Caco-2 (cell line): ENCODE data around the gene INPP5D. TPM values are rescaled to one million over a fixed set of nuclear protein-coding genes. Genes with fewer than 3 reads are reported as not detected.

Experiments
- BruUV-seq: library from RNA; stranded (reverse); fragments of 400-500 nt; replicated peaks from 2 replicates; lab custom pipeline; 2021; lab: Mats Ljungman, UMichigan
- CTCF ChIA-PET: fragments of 300-600 bp; sonication (Branson Sonifier 250); formaldehyde crosslinking; loops from one replicate; lab custom pipeline; 2022; ENCODE audit warnings: antibody characterized with exemption; lab: Charles Lee
- POLR2A ChIA-PET: fragments of 300-600 bp; sonication (Branson Sonifier 250); formaldehyde crosslinking; loops from one replicate; lab custom pipeline; 2022; ENCODE audit warnings: antibody characterized with exemption; lab: Charles Lee
- DNase-seq, 2 experiments: peaks; one replicate each; pipeline versions ENCODE4 v3.0.0 to v3.0.0-alpha.2; 2020 to 2022
- H3K27me3 ChIP-seq: replicated peaks from 2 replicates; pipeline ENCODE4 v1.6.0; 2011; ENCODE audit warnings: low read length; ENCODE audit not compliant: control insufficient read depth, insufficient read depth
- H3K36me3 ChIP-seq: 2 replicates; pipeline ENCODE4 v1.5.1; 2011; ENCODE audit warnings: low read length; ENCODE audit not compliant: control insufficient read depth, insufficient read depth
- H3K4me1 ChIP-seq: fragments of 250-450 bp; sonication (Bioruptor Pico); 2 replicates; pipeline ENCODE4 v1.5.1; 2020; ENCODE audit warnings: mild to moderate bottlenecking
- H3K4me3 ChIP-seq: 2 replicates; pipeline ENCODE4 v1.5.1; 2011; ENCODE audit warnings: low read depth, mild to moderate bottlenecking, control low read depth, low read length
- H3K9me3 ChIP-seq: fragments of 250-450 bp; sonication (Bioruptor Pico); 2 replicates; pipeline ENCODE4 v1.5.1; 2020; ENCODE audit warnings: mild to moderate bottlenecking, moderate library complexity
- H3K27ac Mint-ChIP-seq: one replicate; pipeline ENCODE4 v1.8.0; 2022; ENCODE audit warnings: mixed read lengths; ENCODE audit not compliant: unreplicated experiment
- H3K27me3 Mint-ChIP-seq: one replicate; pipeline ENCODE4 v1.8.0; 2022; ENCODE audit warnings: mixed read lengths; ENCODE audit not compliant: insufficient read depth, unreplicated experiment
- H3K36me3 Mint-ChIP-seq: one replicate; pipeline ENCODE4 v1.8.0; 2022; ENCODE audit warnings: mild to moderate bottlenecking, mixed read lengths; ENCODE audit not compliant: insufficient read depth, unreplicated experiment
- H3K4me1 Mint-ChIP-seq: one replicate; pipeline ENCODE4 v1.8.0; 2022; ENCODE audit warnings: low read depth, mixed read lengths; ENCODE audit not compliant: unreplicated experiment
- H3K4me3 Mint-ChIP-seq: one replicate; pipeline ENCODE4 v1.8.0; 2022; ENCODE audit warnings: mild to moderate bottlenecking, moderate library complexity, mixed read lengths; ENCODE audit not compliant: unreplicated experiment
- H3K9me3 Mint-ChIP-seq: one replicate; pipeline ENCODE4 v1.8.0; 2022; ENCODE audit warnings: mixed read lengths; ENCODE audit not compliant: unreplicated experiment
- intact Hi-C: fragments of 100-400 bp; cut with micrococcal nuclease; formaldehyde crosslinking; loops from one replicate; pipeline ENCODE4 v1.10.0; 2022; ENCODE audit not compliant: unreplicated experiment
- total RNA-seq: library from RNA; stranded (reverse); gene quantifications from 2 replicates; pipeline ENCODE4 v1.2.3, GENCODE V29; 2022
- TF ChIP-seq, protein P1 (sequence below), 2 experiments: fragments of 200-600 bp in 1 of 2; IDR thresholded peaks; 1 replicate in 1 of 2; 2 replicates in 1 of 2; pipeline versions ENCODE4 v1.5.1 to v1.8.0; 2011 to 2022; ENCODE audit warnings: antibody characterized with exemption in 1 of 2, control low read depth in 1 of 2, inconsistent platforms in 1 of 2, low read depth in 1 of 2, low read length in 1 of 2, mild to moderate bottlenecking in 1 of 2, moderate library complexity in 1 of 2; ENCODE audit not compliant: insufficient read depth in 1 of 2, severe bottlenecking in 1 of 2, unreplicated experiment in 1 of 2

INPP5D gene
- total RNA-seq, 1 experiment from 2014 or later = not detected

DNA sequence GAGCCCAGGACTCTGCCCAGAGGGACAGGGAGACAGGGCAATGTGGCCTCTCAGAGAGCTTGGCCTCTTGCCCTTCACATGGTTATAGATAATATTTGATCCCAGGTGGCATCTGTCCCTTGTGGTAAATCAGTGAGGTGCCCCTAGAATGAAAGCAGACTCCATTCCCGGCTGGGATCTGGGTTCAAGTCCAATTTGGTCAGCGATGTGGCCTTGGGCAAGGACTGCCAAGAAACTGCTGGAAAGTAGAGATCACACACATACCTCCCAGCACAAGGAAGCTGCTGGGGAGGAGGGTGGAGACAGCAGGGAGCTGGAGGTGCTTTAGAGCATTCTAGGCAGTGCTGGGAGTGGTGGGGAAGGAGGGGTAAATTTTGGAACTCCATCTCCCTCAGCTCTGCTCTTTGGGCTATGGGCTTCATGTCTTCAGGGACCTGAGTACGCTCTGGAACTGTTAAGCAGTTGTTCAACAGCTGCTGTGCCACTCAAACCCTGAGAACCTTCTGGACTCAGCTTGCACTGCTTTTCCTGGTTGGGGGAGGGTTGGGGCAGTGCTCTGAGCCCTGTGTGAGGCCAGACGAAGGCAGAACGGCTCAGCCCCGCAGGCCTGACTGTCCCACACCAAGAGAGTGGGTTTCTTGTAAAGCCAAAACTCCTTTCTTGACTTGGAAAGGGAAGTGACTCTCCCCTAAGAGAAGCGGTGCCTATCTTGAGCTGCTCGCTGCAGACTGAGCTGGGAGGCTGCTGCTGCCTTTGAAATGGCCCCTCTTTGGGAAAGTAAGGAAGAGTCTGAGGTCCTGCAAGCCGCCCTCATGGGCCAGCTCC is 23.0 kb downstream of the INPP5D start:
- CTCF ChIA-PET = no interaction called here
- Mint-ChIP-seq H3K27ac (no peak overlapping the region), H3K9me3 (no peaks in the 10 kb centered on the region), H3K27me3 (peaks cover 7% of the 10 kb centered on the region), H3K4me1 (no peaks in the 10 kb centered on the region), H3K36me3 (no peaks in the 10 kb centered on the region), H3K4me3 (no peak overlapping the region)
- H3K4me1 ChIP-seq = no peaks in the 10 kb centered on the region
- no peak overlapping the region for H3K4me3 ChIP-seq
- TF ChIP-seq, protein P1, sequence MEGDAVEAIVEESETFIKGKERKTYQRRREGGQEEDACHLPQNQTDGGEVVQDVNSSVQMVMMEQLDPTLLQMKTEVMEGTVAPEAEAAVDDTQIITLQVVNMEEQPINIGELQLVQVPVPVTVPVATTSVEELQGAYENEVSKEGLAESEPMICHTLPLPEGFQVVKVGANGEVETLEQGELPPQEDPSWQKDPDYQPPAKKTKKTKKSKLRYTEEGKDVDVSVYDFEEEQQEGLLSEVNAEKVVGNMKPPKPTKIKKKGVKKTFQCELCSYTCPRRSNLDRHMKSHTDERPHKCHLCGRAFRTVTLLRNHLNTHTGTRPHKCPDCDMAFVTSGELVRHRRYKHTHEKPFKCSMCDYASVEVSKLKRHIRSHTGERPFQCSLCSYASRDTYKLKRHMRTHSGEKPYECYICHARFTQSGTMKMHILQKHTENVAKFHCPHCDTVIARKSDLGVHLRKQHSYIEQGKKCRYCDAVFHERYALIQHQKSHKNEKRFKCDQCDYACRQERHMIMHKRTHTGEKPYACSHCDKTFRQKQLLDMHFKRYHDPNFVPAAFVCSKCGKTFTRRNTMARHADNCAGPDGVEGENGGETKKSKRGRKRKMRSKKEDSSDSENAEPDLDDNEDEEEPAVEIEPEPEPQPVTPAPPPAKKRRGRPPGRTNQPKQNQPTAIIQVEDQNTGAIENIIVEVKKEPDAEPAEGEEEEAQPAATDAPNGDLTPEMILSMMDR (IDR thresholded peaks at IDR 0.05; ENCODE audit: insufficient read depth in 1 of 2, low read depth in 1 of 2, low read length in 1 of 2, severe bottlenecking in 1 of 2, unreplicated experiment in 1 of 2) = no peak
- intact Hi-C loops = no loop called here
- no peaks in the 10 kb centered on the region for H3K36me3 ChIP-seq
- no TSS peak for BruUV-seq
- POLR2A ChIA-PET = no interaction called here
- H3K9me3 ChIP-seq = no peaks in the 10 kb centered on the region
- DNase-seq = no peak
- no peaks in the 10 kb centered on the region for H3K27me3 ChIP-seq

DNA sequence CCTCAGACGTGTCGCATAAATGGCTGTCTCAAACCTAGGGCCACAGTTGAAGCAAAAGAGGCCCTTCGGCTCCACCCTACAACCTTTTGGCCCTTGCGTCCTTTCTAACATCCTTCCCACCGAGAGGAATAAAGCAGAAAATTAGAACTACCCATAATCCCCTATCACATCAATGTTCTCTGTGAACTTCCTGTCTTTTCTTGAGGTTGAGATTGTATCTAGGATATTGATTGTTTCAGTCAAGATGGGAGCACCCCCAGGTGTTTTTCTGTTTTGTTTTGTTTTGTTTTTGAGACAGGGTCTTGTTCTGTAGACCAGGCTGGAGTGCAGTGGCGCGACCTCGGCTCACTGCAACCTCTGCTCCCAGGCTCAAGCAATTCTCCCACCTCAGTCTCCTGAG is 23.6 kb downstream of the INPP5D start:
- ChIA-PET CTCF (no interaction called here), POLR2A (no interaction called here)
- H3K9me3 Mint-ChIP-seq = no peaks in the 10 kb centered on the region

DNA sequence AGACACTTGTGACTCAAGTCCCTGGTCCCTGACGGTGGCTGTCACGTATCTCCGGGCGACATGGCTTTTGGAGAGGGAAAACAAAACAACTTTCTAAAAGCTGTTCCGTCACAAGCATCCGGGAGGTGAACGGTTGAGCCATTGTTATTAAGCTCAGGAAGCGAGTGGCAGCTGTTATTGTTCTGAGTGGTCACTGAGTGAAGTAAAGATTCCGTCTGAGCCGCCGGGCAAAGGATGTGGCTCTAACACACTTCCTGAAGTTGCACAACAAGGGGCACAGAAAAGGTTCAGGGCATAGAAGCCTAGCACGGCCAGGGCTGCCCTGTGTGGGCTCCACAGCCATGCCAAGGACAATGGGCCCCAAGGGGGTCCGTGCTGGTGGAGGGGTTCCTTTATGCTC is 24.3 kb downstream of the INPP5D start:
- BruUV-seq = no TSS peak
- H3K9me3 Mint-ChIP-seq = no peaks in the 10 kb centered on the region
- TF ChIP-seq, protein P1 (IDR thresholded peaks at IDR 0.05; ENCODE audit: insufficient read depth in 1 of 2, low read depth in 1 of 2, low read length in 1 of 2, severe bottlenecking in 1 of 2, unreplicated experiment in 1 of 2) = no peak
- ChIA-PET CTCF (no interaction called here), POLR2A (no interaction called here)
- Histone ChIP-seq H3K9me3 (no peaks in the 10 kb centered on the region), H3K4me1 (no peaks in the 10 kb centered on the region), H3K27me3 (no peaks in the 10 kb centered on the region), H3K4me3 (no peak overlapping the region), H3K36me3 (no peaks in the 10 kb centered on the region)
- H3K36me3 Mint-ChIP-seq = no peaks in the 10 kb centered on the region
- no peak overlapping the region for H3K27ac Mint-ChIP-seq
- no peak overlapping the region for H3K4me3 Mint-ChIP-seq
- no peaks in the 10 kb centered on the region for H3K4me1 Mint-ChIP-seq
- H3K27me3 Mint-ChIP-seq = peaks cover 7% of the 10 kb centered on the region
- intact Hi-C loops = no loop called here
- DNase-seq = no peak

More for the DNA sequence above, 23.6 kb downstream of the INPP5D start:
- Mint-ChIP-seq H3K27me3 (peaks cover 7% of the 10 kb centered on the region), H3K36me3 (no peaks in the 10 kb centered on the region), H3K4me1 (no peaks in the 10 kb centered on the region), H3K4me3 (no peak overlapping the region), H3K27ac (no peak overlapping the region)
- no peaks in the 10 kb centered on the region for H3K4me1 ChIP-seq
- no peaks in the 10 kb centered on the region for H3K36me3 ChIP-seq
- H3K9me3 ChIP-seq = no peaks in the 10 kb centered on the region
- H3K27me3 ChIP-seq = no peaks in the 10 kb centered on the region
- TF ChIP-seq, protein P1 (IDR thresholded peaks at IDR 0.05; ENCODE audit: insufficient read depth in 1 of 2, low read depth in 1 of 2, low read length in 1 of 2, severe bottlenecking in 1 of 2, unreplicated experiment in 1 of 2) = no peak
- BruUV-seq = no TSS peak
- intact Hi-C loops = no loop called here
- DNase-seq = no peak
- no peak overlapping the region for H3K4me3 ChIP-seq
